OCI-LY3 (cell line): ENCODE results near the gene LARGE1.

ENCODE experiments used
- H2AFZ ChIP-seq: fragments of 200-600, 300-600 bp; shearing (Covaris generic); 2 replicates; pipeline ENCODE4 v1.6.0; 2014; ENCODE audit warnings: antibody characterized with exemption, low read depth, low read length
- H3K27ac ChIP-seq: fragments of 200-600, 300-600 bp; sonication (generic); 2 replicates; pipeline ENCODE4 v1.5.1; 2014; ENCODE audit warnings: mild to moderate bottlenecking, low read length, moderate library complexity, mixed read lengths
- H3K27me3 ChIP-seq: fragments of 200-600, 300-600 bp; sonication (generic); 2 replicates; pipeline ENCODE4 v1.6.1; 2014; ENCODE audit warnings: low read depth, low read length, mixed read lengths
- H3K36me3 ChIP-seq: fragments of 200-600, 300-600 bp; sonication (generic); replicated peaks from 2 replicates; pipeline ENCODE3; 2014; ENCODE audit warnings: low read depth, low read length, mixed read lengths
- H3K4me1 ChIP-seq: fragments of 300-600, 200-600 bp; sonication (generic); 2 replicates; pipeline ENCODE4 v1.6.1; 2014; ENCODE audit warnings: low read length, mixed read lengths
- H3K4me2 ChIP-seq: fragments of 200-600, 300-600 bp; sonication (generic); 2 replicates; pipeline ENCODE4 v1.6.1; 2014; ENCODE audit warnings: low read length, mixed read lengths
- H3K4me3 ChIP-seq: fragments of 300-600, 200-600 bp; sonication (generic); 2 replicates; pipeline ENCODE4 v1.5.1; 2014; ENCODE audit warnings: antibody characterized with exemption, mild to moderate bottlenecking, low read length, moderate library complexity
- H3K79me2 ChIP-seq: fragments of 300-600, 200-600 bp; shearing (Covaris generic); 2 replicates; pipeline ENCODE4 v1.6.1; 2014; ENCODE audit warnings: mild to moderate bottlenecking, low read length, mixed read lengths
- H3K9ac ChIP-seq: fragments of 300-600, 200-600 bp; shearing (Covaris generic); 2 replicates; pipeline ENCODE4 v1.6.0; 2014; ENCODE audit warnings: mild to moderate bottlenecking, low read length, moderate library complexity
- H3K9me3 ChIP-seq: fragments of 200-600, 300-600 bp; shearing (Covaris generic); 2 replicates; pipeline ENCODE4 v1.6.1; 2014; ENCODE audit warnings: low read length, mixed read lengths; ENCODE audit not compliant: insufficient read depth
- H4K20me1 ChIP-seq: fragments of 200-600, 300-600 bp; sonication (generic); 2 replicates; pipeline ENCODE4 v1.6.1; 2016; ENCODE audit warnings: low read length, mixed read lengths; ENCODE audit not compliant: insufficient read depth
- CTCF ChIP-seq: fragments of 200-600, 300-600 bp; sonication (generic); IDR thresholded peaks from 2 replicates; pipeline ENCODE4 v1.5.1; 2014; ENCODE audit warnings: antibody characterized with exemption, low read length, low read depth
- EZH2phosphoT487 ChIP-seq: fragments of 200-600 bp; shearing (Covaris generic); IDR thresholded peaks from 2 replicates; pipeline ENCODE4 v1.6.1; 2018; ENCODE audit warnings: antibody characterized with exemption, mixed run types, low read depth

The LARGE1 gene

GRCh38 chr22:33920927-33921524 lies 750 bp upstream of the LARGE1 start:
- peak overlapping the region; percentile 99 for H3K4me2 ChIP-seq
- H3K9ac ChIP-seq, result peak overlapping the region; percentile 73
- H3K27ac ChIP-seq, result 0 out of 2 replicates have a peak overlapping the region, but pooled peaks have one; percentile 7

DNA sequence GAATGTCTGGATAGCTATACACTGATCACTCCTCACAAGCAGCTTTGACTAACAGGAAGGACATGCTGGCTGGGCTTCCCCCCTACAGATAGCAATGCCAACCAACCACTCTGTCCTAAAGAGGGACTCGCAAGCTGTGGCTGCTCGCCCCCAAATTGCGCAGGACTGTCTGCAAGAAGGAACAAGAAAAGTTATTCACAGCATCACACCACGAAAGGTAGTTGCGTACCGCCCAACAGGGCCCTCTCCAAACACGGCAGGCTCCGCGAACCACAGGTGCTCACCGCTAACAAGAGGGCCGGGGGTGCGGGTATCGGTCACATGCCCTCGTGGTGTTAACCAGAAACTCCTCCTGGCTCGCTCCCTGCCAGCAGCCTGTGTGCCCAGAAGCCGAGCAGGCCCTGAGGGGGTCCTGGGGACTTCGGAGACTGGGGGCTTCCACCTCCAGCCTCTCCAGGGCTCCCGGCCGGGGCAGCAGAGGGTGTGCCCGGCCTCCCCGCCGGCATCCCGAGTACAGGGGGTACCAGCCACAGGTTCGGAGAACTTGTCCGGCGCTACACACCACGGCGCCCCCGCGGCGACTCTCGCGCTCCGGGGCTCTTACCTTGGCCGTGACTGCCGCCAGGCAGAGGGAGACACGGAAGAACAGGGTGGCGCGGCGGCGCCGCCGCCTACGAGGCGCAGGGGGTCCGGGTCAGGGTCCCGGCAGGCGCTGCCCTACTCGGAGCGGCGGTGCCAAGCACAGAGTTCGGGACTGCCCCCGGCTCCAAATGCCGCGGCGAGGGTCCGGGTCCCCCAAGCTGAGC lies 682 bp downstream of the LARGE1 start:
- Histone ChIP-seq H3K36me3 (peaks cover 17% of the 10 kb centered on the region), H3K4me2 (peak overlapping the region; percentile 92), H3K4me1 (peaks cover 31% of the 10 kb centered on the region), H3K4me3 (peak overlapping the region; percentile 93), H3K9ac (peak overlapping the region; percentile 91), H3K27me3 (peaks cover 24% of the 10 kb centered on the region), H3K79me2 (peaks cover 55% of the 10 kb centered on the region), H2AFZ (peak overlapping the region; percentile 8; the same call in 1 of the 2 replicates), H4K20me1 (peaks cover 45% of the 10 kb centered on the region), H3K27ac (peak overlapping the region; percentile 64), H3K9me3 (no peaks in the 10 kb centered on the region)
- TF ChIP-seq EZH2phosphoT487 (no peak), CTCF (0 out of 2 replicates have a peak, but pooled peaks have one; percentile 3)

More at GRCh38 chr22:33920927-33921524, 750 bp upstream of the LARGE1 start:
- peaks cover 15% of the 10 kb centered on the region for H3K36me3 ChIP-seq
- peaks cover 31% of the 10 kb centered on the region for H3K4me1 ChIP-seq
- H2AFZ ChIP-seq, result peak overlapping the region; percentile 97
- peak overlapping the region; percentile 94 for H3K4me3 ChIP-seq
- H3K9me3 ChIP-seq, result no peaks in the 10 kb centered on the region
- peaks cover 42% of the 10 kb centered on the region for H3K79me2 ChIP-seq
- H3K27me3 ChIP-seq, result peaks cover 36% of the 10 kb centered on the region
- peaks cover 32% of the 10 kb centered on the region for H4K20me1 ChIP-seq
- TF ChIP-seq CTCF (no peak), EZH2phosphoT487 (no peak)

DNA sequence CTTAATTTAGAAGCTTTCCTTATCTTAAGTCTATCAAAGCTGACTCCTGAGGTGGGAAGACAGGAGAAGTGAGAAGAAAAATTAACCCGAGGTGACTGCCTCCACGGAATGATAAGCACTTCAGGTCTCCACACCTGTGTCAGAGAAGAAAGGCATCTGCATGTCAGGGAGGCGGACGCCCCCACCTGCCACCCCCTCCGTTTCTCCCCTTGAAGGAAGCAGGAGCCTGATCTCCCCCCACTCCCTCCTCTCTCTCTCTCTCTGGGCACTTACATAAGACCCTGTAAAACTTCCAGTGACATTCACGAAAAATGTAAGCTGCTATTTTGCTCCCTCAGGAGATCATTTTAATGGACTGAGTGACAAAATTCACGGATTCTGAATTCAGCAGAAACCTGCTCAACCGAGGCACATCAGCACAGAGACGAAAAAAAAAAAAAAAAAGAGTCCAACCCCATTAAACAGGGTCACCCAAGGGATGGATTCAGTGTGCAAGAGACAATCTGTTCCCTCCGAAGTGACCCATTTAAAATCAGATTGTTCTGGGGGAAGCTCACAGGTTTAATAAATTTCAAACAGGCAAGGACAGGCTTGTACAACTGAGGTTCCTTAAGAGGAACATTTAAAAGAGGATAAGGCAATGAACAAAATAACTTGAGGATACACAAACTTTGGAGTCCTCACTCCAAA lies 1.5 kb downstream of the LARGE1 start:
- H3K9ac ChIP-seq, result peak overlapping the region; percentile 91
- H2AFZ ChIP-seq, result no peak overlapping the region
- peak overlapping the region; percentile 64 for H3K27ac ChIP-seq
- H3K36me3 ChIP-seq, result peaks cover 17% of the 10 kb centered on the region
- peak overlapping the region; percentile 93 for H3K4me3 ChIP-seq
- H3K9me3 ChIP-seq, result no peaks in the 10 kb centered on the region
- H3K4me2 ChIP-seq, result peak overlapping the region; percentile 92
- H4K20me1 ChIP-seq, result peaks cover 52% of the 10 kb centered on the region
- peaks cover 31% of the 10 kb centered on the region for H3K4me1 ChIP-seq
- TF ChIP-seq CTCF, result no peak
- TF ChIP-seq EZH2phosphoT487, result no peak
- H3K27me3 ChIP-seq, result peaks cover 19% of the 10 kb centered on the region
- peaks cover 62% of the 10 kb centered on the region for H3K79me2 ChIP-seq
